Measurements from ENCODE around the gene ACSS3.

ACSS3 gene

DNA sequence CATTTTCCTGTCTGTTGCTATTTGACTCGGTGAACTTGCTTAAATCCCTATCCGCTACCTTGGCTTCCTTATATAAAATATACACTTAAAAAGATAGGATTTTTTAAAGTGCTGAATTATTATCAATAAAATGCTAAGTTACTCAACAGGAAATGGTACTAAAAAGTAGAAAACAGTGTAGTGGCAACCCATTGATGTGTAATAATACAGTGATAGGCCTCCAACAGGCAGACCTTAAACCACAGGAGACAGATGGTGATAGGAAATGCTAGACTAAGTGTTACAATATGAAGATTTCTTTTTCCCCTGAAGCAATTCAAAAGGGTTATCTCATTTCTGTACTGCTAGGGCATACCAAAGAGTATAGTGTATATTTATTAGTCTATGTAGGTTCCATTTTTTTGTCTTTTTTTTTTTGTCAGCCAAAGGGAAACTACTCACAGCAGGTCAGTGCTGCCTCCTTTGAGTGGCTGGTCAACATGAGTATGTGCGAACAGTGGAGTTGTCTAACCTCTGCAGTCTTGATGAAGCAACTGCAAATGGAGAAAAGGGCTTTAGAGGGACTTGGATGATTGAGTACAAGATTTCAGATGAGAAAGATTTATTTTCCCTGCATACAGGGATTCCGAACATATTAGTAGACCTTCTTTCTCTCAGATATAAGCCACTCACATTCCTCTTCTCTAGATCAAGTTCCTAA lies 183.8 kb downstream of the ACSS3 start:
- no peak for DNase-seq (ENCODE audit: low spot score)
- in situ Hi-C loops (cut with MboI; ENCODE audit: low pct_unique_long_range_greater_than_20kb, low sequenced_read_pairs, unreplicated experiment), result no loop called here
- TF ChIP-seq, protein P1, sequence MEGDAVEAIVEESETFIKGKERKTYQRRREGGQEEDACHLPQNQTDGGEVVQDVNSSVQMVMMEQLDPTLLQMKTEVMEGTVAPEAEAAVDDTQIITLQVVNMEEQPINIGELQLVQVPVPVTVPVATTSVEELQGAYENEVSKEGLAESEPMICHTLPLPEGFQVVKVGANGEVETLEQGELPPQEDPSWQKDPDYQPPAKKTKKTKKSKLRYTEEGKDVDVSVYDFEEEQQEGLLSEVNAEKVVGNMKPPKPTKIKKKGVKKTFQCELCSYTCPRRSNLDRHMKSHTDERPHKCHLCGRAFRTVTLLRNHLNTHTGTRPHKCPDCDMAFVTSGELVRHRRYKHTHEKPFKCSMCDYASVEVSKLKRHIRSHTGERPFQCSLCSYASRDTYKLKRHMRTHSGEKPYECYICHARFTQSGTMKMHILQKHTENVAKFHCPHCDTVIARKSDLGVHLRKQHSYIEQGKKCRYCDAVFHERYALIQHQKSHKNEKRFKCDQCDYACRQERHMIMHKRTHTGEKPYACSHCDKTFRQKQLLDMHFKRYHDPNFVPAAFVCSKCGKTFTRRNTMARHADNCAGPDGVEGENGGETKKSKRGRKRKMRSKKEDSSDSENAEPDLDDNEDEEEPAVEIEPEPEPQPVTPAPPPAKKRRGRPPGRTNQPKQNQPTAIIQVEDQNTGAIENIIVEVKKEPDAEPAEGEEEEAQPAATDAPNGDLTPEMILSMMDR (IDR thresholded peaks at IDR 0.05; ENCODE audit: extremely low read depth, insufficient read depth, missing control alignments), result no peak

DNA sequence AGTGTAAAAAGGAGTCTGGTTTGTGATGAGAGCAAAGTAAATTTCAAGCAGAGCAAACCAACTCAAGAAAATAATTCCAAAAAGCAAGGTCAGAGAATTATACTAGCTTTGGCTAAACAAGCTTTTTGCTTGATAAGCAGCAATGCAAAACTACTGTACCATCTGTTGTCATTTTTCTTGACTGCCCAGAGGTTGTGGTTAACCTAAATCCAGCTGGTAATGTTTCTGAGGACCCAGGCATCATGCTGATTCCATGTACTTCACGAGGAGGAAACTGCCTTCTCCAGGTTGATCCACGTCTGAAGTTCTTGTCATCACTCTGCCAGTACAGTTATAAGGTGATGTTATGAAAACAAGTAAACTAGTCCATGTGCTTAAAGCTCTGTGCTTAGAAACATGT lies 185.2 kb downstream of the ACSS3 start:
- in situ Hi-C loops (cut with MboI; ENCODE audit: low pct_unique_long_range_greater_than_20kb, low sequenced_read_pairs, unreplicated experiment), result no loop called here
- DNase-seq (ENCODE audit: low spot score), result no peak
- TF ChIP-seq, protein P1 (IDR thresholded peaks at IDR 0.05; ENCODE audit: extremely low read depth, insufficient read depth, missing control alignments), result no peak

DNA sequence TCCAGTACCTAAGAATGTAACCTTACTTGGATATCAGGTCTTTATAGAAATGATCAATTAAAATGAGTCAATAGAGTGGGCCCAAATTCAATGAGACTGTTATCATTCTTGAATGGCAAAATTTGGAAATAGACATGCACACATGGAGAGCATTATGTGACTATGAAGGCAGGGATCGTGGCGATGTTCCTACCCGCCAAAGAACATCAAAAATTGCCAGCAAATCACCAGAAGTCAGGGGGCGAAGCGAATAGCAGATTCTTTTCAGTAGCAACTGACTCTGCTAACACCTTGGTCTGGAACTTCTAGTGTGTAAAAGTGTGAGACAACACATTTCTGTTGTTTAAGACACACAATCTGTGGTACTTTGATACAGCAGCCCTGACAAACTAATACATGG lies 192.5 kb downstream of the ACSS3 start:
- TF ChIP-seq, protein P1 (IDR thresholded peaks at IDR 0.05; ENCODE audit: extremely low read depth, insufficient read depth, missing control alignments), result no peak
- DNase-seq (ENCODE audit: low spot score), result no peak
- in situ Hi-C loops (cut with MboI; ENCODE audit: low pct_unique_long_range_greater_than_20kb, low sequenced_read_pairs, unreplicated experiment), result no loop called here

DNA sequence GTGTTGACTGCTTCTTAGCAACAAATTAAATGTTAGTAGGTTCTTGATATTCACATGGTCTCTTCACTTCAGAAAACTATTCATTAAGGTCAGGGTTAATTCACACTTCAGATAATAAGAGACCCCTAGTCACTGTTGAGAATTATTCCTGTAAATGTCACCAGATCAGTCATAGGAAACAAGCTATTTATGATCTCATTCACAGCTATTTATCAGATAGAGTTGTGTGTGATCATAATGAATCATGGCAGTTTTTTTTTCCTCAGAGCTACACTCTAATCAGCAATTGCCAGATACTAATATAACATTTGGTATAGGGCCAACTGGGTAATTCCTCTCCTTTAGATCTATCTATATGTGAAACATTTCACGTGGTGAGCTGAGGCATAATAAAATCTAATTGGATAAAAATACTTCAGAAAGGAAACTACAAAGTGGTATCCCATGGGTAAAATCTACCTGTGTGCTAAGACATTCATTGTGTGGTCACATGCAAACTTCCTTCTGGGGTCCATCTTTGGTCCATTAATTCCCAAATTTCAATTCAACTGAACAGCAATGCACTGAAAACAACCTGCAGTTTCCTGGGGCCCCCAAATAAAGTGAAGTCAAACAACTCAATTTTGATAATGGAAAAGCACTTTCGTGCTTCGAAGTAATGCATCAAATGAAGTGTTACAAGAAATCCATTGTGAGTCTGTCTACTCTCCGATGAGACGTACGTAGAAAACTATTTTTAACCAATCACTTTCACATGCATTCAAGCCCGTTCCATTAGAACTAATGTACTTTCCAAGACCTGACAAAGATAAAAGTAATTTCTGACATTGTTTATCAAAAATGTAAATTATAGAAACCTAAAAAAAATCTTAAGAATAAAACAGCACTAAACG lies 197.0 kb downstream of the ACSS3 start:
- in situ Hi-C loops (cut with MboI; ENCODE audit: low pct_unique_long_range_greater_than_20kb, low sequenced_read_pairs, unreplicated experiment), result no loop called here
- TF ChIP-seq, protein P1 (IDR thresholded peaks at IDR 0.05; ENCODE audit: extremely low read depth, insufficient read depth, missing control alignments), result no peak
- DNase-seq (ENCODE audit: low spot score), result no peak

DNA sequence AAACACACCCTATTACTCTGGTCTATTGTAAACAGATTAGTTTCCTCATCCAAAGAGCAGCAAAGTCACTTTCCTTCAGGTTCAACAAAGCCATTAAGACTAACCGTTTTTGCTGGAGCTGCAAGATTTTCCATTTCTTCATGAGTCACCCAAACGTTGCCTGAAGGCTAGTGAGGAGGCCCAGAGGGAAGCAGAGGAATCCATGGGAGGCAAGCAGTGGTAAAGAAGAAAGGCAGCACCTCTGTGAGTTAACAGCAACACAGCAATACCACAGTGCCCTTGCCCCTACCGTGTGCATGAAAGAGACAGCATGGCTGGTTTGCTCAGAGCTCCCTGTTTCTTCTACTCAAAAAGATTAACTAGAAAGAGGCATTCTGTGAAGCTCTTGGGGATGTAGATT lies 206.3 kb downstream of the ACSS3 start:
- in situ Hi-C loops (cut with MboI; ENCODE audit: low pct_unique_long_range_greater_than_20kb, low sequenced_read_pairs, unreplicated experiment), result no loop called here
- TF ChIP-seq, protein P1 (IDR thresholded peaks at IDR 0.05; ENCODE audit: extremely low read depth, insufficient read depth, missing control alignments), result no peak
- DNase-seq (ENCODE audit: low spot score), result no peak

DNA sequence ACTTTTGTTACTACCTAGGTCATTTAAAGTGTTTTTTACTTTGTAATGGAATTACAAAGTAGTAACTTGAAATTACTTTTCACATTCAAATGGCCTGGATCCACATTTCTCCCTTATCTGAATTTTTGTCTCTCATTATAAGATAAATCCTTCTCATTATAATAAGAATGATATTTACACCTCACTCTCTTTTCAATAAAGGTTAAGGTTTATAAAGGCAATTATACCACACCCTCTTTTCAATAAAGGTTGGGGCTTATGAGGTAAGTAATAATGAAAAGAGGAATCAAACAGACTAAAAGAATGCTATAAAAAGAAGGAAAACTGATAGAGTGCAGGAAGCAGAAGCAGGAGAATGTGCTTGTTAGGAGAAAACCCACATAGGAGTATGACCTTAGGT lies 210.8 kb downstream of the ACSS3 start:
- in situ Hi-C loops (cut with MboI; ENCODE audit: low pct_unique_long_range_greater_than_20kb, low sequenced_read_pairs, unreplicated experiment), result no loop called here
- no peak for DNase-seq (ENCODE audit: low spot score)

More for the DNA sequence above, 210.8 kb downstream of the ACSS3 start:
- TF ChIP-seq, protein P1 (IDR thresholded peaks at IDR 0.05; ENCODE audit: extremely low read depth, insufficient read depth, missing control alignments), result no peak

Measured in GM13977 (cell line).